ENCODE measurements around the gene BHMT.

BHMT gene, protein sequence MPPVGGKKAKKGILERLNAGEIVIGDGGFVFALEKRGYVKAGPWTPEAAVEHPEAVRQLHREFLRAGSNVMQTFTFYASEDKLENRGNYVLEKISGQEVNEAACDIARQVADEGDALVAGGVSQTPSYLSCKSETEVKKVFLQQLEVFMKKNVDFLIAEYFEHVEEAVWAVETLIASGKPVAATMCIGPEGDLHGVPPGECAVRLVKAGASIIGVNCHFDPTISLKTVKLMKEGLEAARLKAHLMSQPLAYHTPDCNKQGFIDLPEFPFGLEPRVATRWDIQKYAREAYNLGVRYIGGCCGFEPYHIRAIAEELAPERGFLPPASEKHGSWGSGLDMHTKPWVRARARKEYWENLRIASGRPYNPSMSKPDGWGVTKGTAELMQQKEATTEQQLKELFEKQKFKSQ

GRCh38 chr5:79111387-79111959 lies at the start of gene BHMT:
Gene BHMT (plus strand): TSS chr5:79111809. CDS start chr5:79111886, 77 bp downstream.
- no peak for DNase-seq (ENCODE audit: low read depth in 1 of 2, low spot score in 1 of 2)

- DNase-seq (ENCODE audit: low read depth in 1 of 2, low spot score in 1 of 2): no peak
Measured at GRCh38 chr5:79062436-79062835, 49.2 kb upstream of the BHMT start.

DNA sequence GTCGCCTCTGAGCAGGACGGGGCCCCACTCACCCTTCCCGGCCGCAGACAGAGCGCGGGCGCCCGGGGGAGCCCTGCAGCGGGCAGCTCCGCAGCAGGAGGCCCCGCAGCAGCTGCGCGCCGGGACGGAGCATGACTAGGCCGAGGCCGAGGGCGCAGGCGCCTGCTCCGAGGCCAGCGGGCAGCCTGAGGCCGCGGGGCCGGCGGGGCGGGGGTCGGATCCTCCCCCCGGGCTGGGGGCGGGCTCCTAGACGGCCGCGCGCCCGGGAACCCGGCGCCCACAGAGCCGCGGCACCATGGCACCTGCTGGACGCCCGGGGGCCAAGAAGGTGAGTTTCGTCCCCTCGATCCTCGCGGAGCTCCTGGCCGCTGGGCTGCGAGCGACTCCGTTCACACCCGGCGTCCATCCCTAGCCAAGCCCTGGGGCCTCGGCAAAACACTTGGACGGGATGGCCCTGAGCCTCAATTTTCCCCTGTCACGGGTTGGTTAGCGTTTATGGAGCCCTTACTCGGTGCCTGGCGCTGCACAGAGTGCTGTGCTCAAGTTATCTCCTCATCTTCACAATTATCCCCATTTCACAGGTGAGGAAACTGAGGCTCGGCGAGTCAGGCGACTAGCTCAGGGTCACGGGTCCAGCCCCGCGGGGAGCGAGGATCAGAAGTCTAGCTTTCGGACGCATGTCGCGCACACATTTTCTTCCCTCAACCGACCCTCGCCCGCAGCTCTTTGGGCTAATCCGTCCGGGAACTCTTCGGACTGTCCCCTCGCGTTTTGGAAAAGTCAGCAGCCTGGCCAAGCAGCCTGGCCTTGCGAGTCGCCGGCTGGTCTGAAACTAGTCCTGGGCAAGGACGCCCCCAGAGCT lies 41.9 kb upstream of the BHMT start, which contains the start of the genes BHMT2 and DMGDH:
TSS of gene BHMT2 (plus strand) at position 280 of the 862 bp plus-strand sequence. CDS start at position 296, 16 bp downstream.
TSS of gene DMGDH (minus strand) at position 187 of the 862 bp plus-strand sequence. CDS start at position 133, 54 bp downstream.
- no peak for DNase-seq (ENCODE audit: low read depth in 1 of 2, low spot score in 1 of 2)

DNA sequence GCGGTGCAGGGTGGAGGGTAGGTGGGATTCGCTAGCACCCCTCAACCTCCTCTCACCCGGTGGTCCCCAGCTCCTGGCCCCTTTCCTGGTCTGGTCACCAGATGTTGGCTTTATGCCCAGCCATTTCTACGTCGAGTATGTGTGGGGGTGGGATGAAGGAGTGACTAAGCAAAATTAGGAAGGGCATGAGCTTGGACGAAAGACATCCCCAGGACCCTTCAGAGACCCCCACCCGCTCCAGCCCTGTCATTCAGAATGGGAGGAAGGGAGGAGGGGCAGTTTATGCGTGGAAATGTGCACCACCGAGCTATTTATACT lies 41.3 kb upstream of the BHMT start:
- no peak for DNase-seq (ENCODE audit: low read depth in 1 of 2, low spot score in 1 of 2)

DNA sequence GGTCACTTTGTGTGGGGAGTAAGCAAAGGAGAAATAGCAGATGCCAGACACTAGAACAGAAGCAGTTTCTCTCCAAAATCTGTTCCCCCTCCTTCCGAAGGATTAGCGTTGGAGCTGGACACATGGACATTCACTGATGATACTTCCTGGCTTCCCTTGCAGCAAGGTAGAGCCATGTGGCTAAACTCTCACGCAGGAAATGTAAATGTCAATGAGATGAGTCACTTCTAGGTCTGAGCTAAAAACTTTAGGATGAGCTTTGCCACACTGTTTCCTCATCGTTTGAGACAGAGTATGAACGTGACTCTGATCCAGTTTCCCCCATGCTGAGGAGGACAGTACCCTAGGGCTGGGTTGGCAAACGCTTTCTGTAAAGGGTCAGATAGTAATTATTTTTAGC lies 37.0 kb upstream of the BHMT start:
- DNase-seq (ENCODE audit: low read depth in 1 of 2, low spot score in 1 of 2): no peak

DNA sequence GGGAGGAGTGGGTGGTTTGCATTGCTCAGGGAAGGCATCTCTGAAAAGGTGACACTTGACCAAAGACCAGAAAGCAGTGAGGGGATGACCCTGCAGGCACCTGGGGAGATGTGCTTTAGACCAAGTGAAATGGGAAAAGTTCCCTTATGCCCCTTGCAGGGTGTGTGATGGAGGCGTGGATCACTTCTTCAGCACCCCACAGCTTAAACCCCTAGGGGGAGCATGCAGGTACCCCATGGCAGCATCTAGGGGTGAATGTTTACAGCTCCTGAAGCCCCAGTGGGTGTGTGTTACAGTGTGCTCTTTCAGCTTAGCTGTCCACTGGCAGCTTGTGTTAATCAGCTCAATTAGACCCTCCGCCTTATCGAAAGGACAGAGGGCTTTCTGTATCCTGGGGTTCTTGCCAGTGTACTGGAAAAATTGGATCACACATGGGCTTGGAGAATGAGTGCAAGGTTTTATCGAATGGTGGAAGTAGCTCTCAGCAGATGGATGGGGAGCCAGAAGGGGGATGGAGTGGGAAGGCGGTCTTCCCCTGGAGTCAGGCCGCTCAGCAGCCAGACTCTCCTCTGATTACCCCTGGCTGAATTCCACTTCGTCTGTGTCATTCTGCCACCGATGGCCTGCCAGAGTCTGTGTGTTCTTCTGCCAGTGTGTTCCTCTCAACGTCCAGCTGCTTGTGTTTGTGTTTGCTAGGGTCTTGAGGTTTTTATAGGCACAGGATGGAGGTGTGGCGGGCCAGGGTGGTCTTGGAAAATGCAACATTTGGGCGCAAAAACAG lies 35.8 kb upstream of the BHMT start:
- DNase-seq (ENCODE audit: low read depth in 1 of 2, low spot score in 1 of 2): no peak

DNA sequence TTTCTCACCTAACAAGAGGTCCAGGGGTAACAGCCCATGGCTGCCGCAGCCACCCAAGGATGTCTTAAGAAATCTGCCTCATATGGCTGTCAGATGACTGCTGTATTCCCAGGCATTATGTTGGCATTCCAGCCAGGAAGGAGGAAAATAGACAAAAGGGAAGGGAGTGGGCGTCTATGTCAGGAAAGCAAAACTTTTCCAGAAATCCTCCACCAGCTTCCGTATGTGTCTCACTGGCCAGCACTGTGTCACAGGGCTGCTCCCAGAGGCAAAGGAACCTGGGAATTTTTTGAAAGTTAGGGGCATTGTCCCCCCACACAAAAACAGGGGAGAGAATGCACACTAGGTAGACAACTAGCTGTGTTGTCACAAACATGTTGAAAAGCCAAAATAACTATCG lies 34.8 kb upstream of the BHMT start:
- no peak for DNase-seq (ENCODE audit: low read depth in 1 of 2, low spot score in 1 of 2)

GRCh38 chr5:79077680-79078365 lies 33.8 kb upstream of the BHMT start:
- no peak for DNase-seq (ENCODE audit: low read depth in 1 of 2, low spot score in 1 of 2)

GRCh38 chr5:79080804-79081203 lies 30.8 kb upstream of the BHMT start:
- DNase-seq (ENCODE audit: low read depth in 1 of 2, low spot score in 1 of 2): no peak

DNA sequence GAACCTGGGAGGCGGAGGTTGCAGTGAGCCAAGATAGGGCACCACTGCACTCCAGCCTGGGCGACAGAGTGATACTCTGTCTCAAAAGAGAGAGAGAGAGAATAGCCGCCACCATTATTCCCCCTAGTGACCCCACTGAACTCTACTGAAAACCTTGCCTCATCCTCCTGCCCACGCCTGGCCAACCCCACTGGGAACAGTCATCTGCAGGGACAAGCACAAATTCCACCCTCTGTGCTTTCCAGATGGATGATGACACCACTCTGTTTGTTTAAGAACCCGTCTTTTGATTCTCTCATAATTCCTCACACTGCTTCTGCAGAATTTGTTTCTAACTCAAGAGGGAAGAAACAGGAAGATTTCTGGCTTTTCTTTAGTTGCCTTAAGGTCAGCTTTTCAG lies 29.8 kb upstream of the BHMT start:
- DNase-seq (ENCODE audit: low read depth in 1 of 2, low spot score in 1 of 2): no peak

GRCh38 chr5:79086116-79086515 lies 25.5 kb upstream of the BHMT start:
- no peak for DNase-seq (ENCODE audit: low read depth in 1 of 2, low spot score in 1 of 2)

DNA sequence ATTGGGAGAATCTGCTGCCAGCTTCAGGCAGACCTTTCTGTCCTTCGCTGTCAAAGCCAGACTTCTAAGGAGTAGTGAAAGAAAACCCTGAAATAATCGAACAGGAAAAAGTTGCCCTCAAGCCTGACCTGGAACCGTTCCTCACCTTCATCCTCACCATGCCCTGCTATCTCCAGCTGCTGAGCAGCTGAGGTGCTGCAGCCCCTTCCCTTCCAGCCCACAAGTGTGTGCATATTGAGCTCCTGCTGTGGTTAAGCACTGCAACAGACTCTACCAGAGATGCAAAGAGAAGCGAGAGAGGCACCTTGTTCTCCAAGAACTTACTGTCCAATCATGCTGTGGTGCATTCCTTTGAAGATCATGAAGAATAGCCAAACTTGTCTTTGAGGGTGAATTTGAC lies 23.1 kb upstream of the BHMT start:
- DNase-seq (ENCODE audit: low read depth in 1 of 2, low spot score in 1 of 2): no peak

- no peak for DNase-seq (ENCODE audit: low read depth in 1 of 2, low spot score in 1 of 2)
Measured at GRCh38 chr5:79091064-79091463, 20.5 kb upstream of the BHMT start.

DNA sequence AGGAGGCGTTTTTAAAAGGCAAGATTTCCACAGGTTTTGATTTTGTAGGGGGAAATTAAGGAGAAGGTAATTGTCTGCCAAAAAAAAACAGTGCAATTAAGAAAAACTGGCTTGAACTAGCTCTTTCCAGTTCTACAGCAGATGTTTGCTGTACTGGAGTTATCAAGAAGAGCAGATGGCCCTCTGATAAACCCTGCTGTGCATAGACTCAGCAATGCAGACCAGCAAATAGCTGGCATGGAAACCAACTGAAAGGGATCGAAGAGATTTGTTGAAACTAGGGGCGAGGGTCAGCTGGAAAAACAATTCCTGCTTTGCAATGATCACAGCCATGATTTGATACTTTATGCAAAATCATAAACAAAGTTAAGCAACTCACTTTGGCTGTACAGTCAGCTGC lies 17.8 kb upstream of the BHMT start:
- DNase-seq (ENCODE audit: low read depth in 1 of 2, low spot score in 1 of 2): no peak

- no peak for DNase-seq (ENCODE audit: low read depth in 1 of 2, low spot score in 1 of 2)
Measured at GRCh38 chr5:79105868-79106267, 5.7 kb upstream of the BHMT start.

DNA sequence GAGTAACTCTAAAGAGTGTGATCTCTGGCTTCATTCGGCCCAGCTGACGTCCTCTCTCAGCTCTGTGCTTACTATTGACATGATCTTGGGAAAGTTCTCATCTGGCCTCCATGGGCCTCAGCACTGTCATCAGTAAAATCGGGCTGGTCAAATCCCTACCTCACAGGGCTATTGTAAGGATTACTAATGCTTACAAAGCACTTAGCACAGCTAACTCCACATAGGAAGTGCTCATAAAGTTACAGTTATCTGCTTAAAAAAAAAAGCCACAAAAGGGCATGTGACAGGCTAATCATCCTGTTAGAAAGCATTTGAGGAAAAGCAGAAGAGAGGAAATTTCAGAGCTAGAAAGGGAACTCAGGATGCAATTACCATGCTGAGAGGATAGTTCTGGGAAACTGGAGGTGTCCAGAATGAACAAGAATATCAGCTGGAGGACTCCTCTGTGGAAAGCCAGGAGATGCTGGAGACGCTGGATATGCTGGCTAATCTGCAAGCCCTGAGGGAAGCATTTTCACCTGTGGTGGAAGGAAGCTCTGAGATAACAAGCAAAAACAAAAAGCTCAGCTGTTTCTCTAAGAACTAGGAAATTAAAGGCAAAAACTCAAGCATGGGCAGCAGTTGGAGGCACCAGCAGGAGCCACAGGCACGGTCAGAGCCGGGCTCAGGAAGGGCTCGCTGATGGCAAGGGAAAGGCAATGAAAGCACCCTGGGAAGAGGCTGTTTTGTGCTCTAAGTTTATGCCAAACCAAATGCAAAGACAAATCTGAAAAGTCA lies 4.4 kb upstream of the BHMT start:
- no peak for DNase-seq (ENCODE audit: low read depth in 1 of 2, low spot score in 1 of 2)

GRCh38 chr5:79108086-79108485 lies 3.5 kb upstream of the BHMT start:
- no peak for DNase-seq (ENCODE audit: low read depth in 1 of 2, low spot score in 1 of 2)

DNA sequence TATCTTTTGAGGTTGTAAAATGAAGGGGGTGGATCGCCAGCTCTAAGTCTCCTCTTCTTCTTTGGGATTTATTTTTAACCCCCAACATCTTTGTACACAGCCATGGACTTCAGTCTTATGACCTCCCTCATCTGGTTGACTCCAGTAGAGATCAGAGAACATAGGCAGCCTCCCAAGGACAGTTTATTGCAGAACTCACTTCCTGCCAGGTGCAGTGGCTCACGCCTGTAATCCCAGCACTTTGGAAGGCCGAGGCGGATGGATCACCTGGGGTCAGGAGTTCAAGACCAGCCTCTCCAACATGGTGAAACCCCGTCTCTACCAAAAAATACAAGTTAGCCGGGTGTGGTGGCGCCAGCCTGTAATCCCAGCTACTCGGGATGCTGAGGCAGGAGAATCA lies 2.8 kb upstream of the BHMT start:
- DNase-seq (ENCODE audit: low read depth in 1 of 2, low spot score in 1 of 2): no peak

GRCh38 chr5:79109527-79110492 lies 1.8 kb upstream of the BHMT start:
- no peak for DNase-seq (ENCODE audit: low read depth in 1 of 2, low spot score in 1 of 2)
